Mammary epithelial cell (primary cell): ENCODE results near the gene AGPAT1.

Experiments used
- EZH2 ChIP-seq: IDR thresholded peaks from 2 replicates; pipeline ENCODE4 v1.6.1; 2012; ENCODE audit warnings: low read length, inconsistent platforms, borderline replicate concordance
- TF ChIP-seq, protein P1 (sequence below), 2 donors: IDR thresholded peaks in 1 of 2; conservative IDR thresholded peaks in 1 of 2; 2 replicates each; pipeline ENCODE4 v1.5.1; 2011 to 2012; ENCODE audit warnings: inconsistent platforms in 2 of 2, low read length in 2 of 2, mild to moderate bottlenecking in 2 of 2, control low read depth in 1 of 2, low read depth in 1 of 2; ENCODE audit not compliant: insufficient read depth in 1 of 2; ENCODE audit errors: extremely low read depth in 1 of 2

- TF ChIP-seq, protein P1, sequence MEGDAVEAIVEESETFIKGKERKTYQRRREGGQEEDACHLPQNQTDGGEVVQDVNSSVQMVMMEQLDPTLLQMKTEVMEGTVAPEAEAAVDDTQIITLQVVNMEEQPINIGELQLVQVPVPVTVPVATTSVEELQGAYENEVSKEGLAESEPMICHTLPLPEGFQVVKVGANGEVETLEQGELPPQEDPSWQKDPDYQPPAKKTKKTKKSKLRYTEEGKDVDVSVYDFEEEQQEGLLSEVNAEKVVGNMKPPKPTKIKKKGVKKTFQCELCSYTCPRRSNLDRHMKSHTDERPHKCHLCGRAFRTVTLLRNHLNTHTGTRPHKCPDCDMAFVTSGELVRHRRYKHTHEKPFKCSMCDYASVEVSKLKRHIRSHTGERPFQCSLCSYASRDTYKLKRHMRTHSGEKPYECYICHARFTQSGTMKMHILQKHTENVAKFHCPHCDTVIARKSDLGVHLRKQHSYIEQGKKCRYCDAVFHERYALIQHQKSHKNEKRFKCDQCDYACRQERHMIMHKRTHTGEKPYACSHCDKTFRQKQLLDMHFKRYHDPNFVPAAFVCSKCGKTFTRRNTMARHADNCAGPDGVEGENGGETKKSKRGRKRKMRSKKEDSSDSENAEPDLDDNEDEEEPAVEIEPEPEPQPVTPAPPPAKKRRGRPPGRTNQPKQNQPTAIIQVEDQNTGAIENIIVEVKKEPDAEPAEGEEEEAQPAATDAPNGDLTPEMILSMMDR (conservative IDR thresholded peaks at IDR 0.05 in 1 of 2, IDR thresholded peaks at IDR 0.05 in 1 of 2; ENCODE audit: extremely low read depth in 1 of 2, insufficient read depth in 1 of 2, low read depth in 1 of 2, low read length in 2 of 2) = no peak
- no peak for TF ChIP-seq EZH2
These were observed 33.1 kb upstream of the AGPAT1 start for GRCh38 chr6:32208996-32209395.
